Endothelial cell of umbilical vein (primary cell): ENCODE measurements around the gene SWI5. TPM values are rescaled to one million over a fixed set of nuclear protein-coding genes. Genes with fewer than 3 reads are reported as not detected.

Source experiments
- BruUV-seq: library from RNA; stranded (reverse); fragments of 400-500 nt; replicated peaks from 2 replicates; lab custom pipeline; 2021; lab: Mats Ljungman, UMichigan
- CTCF ChIA-PET: fragments of 300-600, 350-600 bp; sonication (Branson Sonifier 250); formaldehyde crosslinking; loops from one replicate; lab custom pipeline; 2021; ENCODE audit warnings: antibody characterized with exemption, inconsistent platforms; lab: Charles Lee
- POLR2A ChIA-PET: fragments of 300-600, 350-600 bp; sonication (Branson Sonifier 250); formaldehyde crosslinking; loops from one replicate; lab custom pipeline; 2021; ENCODE audit warnings: antibody characterized with exemption, inconsistent platforms; lab: Charles Lee
- DNase-seq: peaks from one replicate; pipeline ENCODE4 v3.0.0-alpha.2; 2011; ENCODE audit warnings: low read depth, low spot score
- FAIRE-seq: peaks from 2 replicates; lab custom pipeline; 2011; peaks lifted over from hg19 to GRCh38; lab: Jason Lieb, UNC
- H2AFZ ChIP-seq: 2 replicates; pipeline ENCODE4 v1.6.0; 2012; ENCODE audit warnings: low read depth, low read length, control low read depth, inconsistent platforms
- H3K27ac ChIP-seq: 2 replicates; pipeline ENCODE4 v1.5.1; 2011; ENCODE audit warnings: low read depth, mild to moderate bottlenecking, control low read depth, low read length, moderate library complexity; ENCODE audit not compliant: insufficient read depth
- H3K27me3 ChIP-seq, 2 experiments: 2 replicates each; pipeline versions ENCODE4 v1.6.0 to v1.6.1; 2011; ENCODE audit warnings: low read length in 2 of 2, mixed read lengths in 1 of 2; ENCODE audit not compliant: control insufficient read depth in 2 of 2, insufficient read depth in 2 of 2
- H3K36me3 ChIP-seq, 2 experiments: 2 replicates in 1 of 2; 3 replicates in 1 of 2; pipeline ENCODE4 v1.5.1; 2011; ENCODE audit warnings: low read length in 2 of 2, mild to moderate bottlenecking in 1 of 2, moderate library complexity in 1 of 2; ENCODE audit not compliant: control insufficient read depth in 2 of 2, insufficient read depth in 2 of 2; ENCODE audit errors: extremely low read depth in 1 of 2
- H3K4me1 ChIP-seq: 3 replicates; pipeline ENCODE4 v1.5.1; 2011; ENCODE audit warnings: mild to moderate bottlenecking, low read length; ENCODE audit not compliant: control insufficient read depth, insufficient read depth; ENCODE audit errors: extremely low read depth
- H3K4me2 ChIP-seq: 2 replicates; pipeline ENCODE4 v1.6.1; 2011; ENCODE audit warnings: low read length, control low read depth, mixed read lengths; ENCODE audit not compliant: insufficient read depth
- H3K4me3 ChIP-seq, 3 experiments: fragments of 200-600 bp in 1 of 3; sonication (generic), shearing (Covaris generic) in 1 of 3; replicated peaks in 1 of 3; 2 replicates each; pipeline ENCODE4 v1.5.1; 2011 to 2016; ENCODE audit warnings: control low read depth in 3 of 3, low read length in 3 of 3, mild to moderate bottlenecking in 2 of 3, inconsistent platforms in 1 of 3, low read depth in 1 of 3, moderate library complexity in 1 of 3; ENCODE audit not compliant: insufficient read depth in 1 of 3
- H3K79me2 ChIP-seq: 2 replicates; pipeline ENCODE4 v1.6.0; 2012; ENCODE audit warnings: low read length, inconsistent platforms; ENCODE audit not compliant: control insufficient read depth, insufficient read depth
- H3K9ac ChIP-seq: replicated peaks from 2 replicates; pipeline ENCODE3; 2011; ENCODE audit warnings: low read length, control low read depth; ENCODE audit not compliant: insufficient read depth; ENCODE audit errors: extremely low read depth
- H3K9me1 ChIP-seq: replicated peaks from 3 replicates; pipeline ENCODE4 v1.6.0; 2011; ENCODE audit warnings: mild to moderate bottlenecking, low read length; ENCODE audit not compliant: control insufficient read depth, insufficient read depth; ENCODE audit errors: extremely low read depth
- H3K9me3 ChIP-seq: replicated peaks from 2 replicates; pipeline ENCODE4 v1.5.1; 2012; ENCODE audit warnings: low read length, inconsistent platforms; ENCODE audit not compliant: control insufficient read depth, insufficient read depth
- H4K20me1 ChIP-seq: replicated peaks from 2 replicates; pipeline ENCODE3; 2011; ENCODE audit warnings: mild to moderate bottlenecking, low read length; ENCODE audit not compliant: control insufficient read depth, insufficient read depth; ENCODE audit errors: extremely low read depth
- EZH2 ChIP-seq: IDR thresholded peaks from 2 replicates; pipeline ENCODE4 v1.6.1; 2012; ENCODE audit warnings: borderline replicate concordance, low read depth, mild to moderate bottlenecking, moderate library complexity, low read length, inconsistent platforms; ENCODE audit not compliant: severe bottlenecking
- FOS ChIP-seq: IDR thresholded peaks from 2 replicates; pipeline ENCODE4 v1.6.1; 2011; ENCODE audit warnings: mild to moderate bottlenecking, low read length, moderate library complexity, borderline replicate concordance; ENCODE audit not compliant: insufficient read depth
- GATA2 ChIP-seq: IDR thresholded peaks from 2 replicates; pipeline ENCODE4 v1.7.0; 2011; ENCODE audit warnings: low read depth, mild to moderate bottlenecking, moderate library complexity, mixed read lengths, low read length; ENCODE audit not compliant: insufficient read length, insufficient read depth
- JUN ChIP-seq: IDR thresholded peaks from 2 replicates; pipeline ENCODE4 v1.6.1; 2011; ENCODE audit warnings: borderline replicate concordance, low read depth; ENCODE audit not compliant: insufficient read length, insufficient read depth
- MYC ChIP-seq: IDR thresholded peaks from one replicate; pipeline ENCODE4 v1.6.1; 2011; ENCODE audit warnings: mild to moderate bottlenecking, low read depth, low read length
- POLR2A ChIP-seq: IDR thresholded peaks from 2 replicates; pipeline ENCODE4 v1.6.1; 2012; ENCODE audit warnings: low read depth, mild to moderate bottlenecking, control low read depth, low read length
- POLR2AphosphoS5 ChIP-seq: IDR thresholded peaks from 2 replicates; pipeline ENCODE4 v1.6.1; 2012; ENCODE audit warnings: low read depth, mild to moderate bottlenecking, control low read depth, low read length, moderate library complexity; ENCODE audit not compliant: insufficient read depth
- dilution Hi-C: fragments of 300-500 bp; cut with MboI; formaldehyde crosslinking; loops from one replicate; pipeline ENCODE4 v1.15.0; 2019; ENCODE audit warnings: low sequenced_read_pairs; ENCODE audit not compliant: extremely low pct_ligation_motif_present
- intact Hi-C: fragments of 100-400 bp; cut with micrococcal nuclease; formaldehyde crosslinking; loops from one replicate; pipeline ENCODE4 v1.10.0; 2022
- polyA plus RNA-seq, 4 experiments: library from polyadenylated mRNA; depleted of rRNA in 3 of 4; stranded (reverse) in 3 of 4; unstranded in 1 of 4; fragments of >200 nt; gene quantifications; 2 replicates each; pipeline versions ENCODE4 v1.2.1 to v1.2.3, GENCODE V29; 2011 to 2012; ENCODE audit warnings: missing spikeins in 1 of 4
- total RNA-seq: library from RNA; stranded (reverse); gene quantifications from 2 replicates; pipeline ENCODE4 v1.2.3, GENCODE V29; 2021
- TF ChIP-seq, protein P1 (sequence below): IDR thresholded peaks from 2 replicates; pipeline ENCODE4 v1.6.1; 2011; ENCODE audit not compliant: insufficient read depth, insufficient read length
- TF ChIP-seq, protein P2 (sequence below), 2 donors: IDR thresholded peaks; 1 replicate in 1 of 2; 2 replicates in 1 of 2; pipeline ENCODE4 v1.5.1; 2011; ENCODE audit warnings: low read length in 2 of 2, mild to moderate bottlenecking in 2 of 2, moderate library complexity in 2 of 2, control low read depth in 1 of 2, inconsistent platforms in 1 of 2, low read depth in 1 of 2; ENCODE audit not compliant: insufficient read depth in 1 of 2; ENCODE audit errors: extremely low read depth in 1 of 2

SWI5 gene
- total and polyA plus RNA-seq, 2 donors (not counting 3 experiments of a cell fraction or from before 2014, with no cell fraction given): 21.2 to 58.0 TPM

DNA sequence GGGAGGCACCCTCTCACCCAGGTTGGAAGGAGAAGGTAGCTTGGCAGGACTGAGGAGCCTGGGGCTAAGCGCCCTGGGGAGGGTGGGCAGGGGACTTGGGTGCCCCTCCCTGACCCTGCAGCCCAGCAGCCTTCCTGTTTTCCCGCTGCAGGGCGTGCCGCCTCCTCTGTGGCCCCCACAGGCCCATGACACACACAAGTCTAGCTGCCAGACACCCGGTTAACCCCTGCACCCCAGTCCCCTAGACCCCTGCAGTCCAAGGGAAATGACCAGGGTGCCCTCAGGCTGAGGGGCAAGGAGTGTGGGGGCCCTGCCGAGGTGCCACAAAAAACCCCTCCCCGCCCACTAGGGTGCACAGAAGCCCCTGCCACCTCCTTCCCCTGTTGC is 33.3 kb upstream of the SWI5 start:
- Histone ChIP-seq H3K36me3 (no peaks in the 10 kb centered on the region), H3K27ac (no peak overlapping the region), H2AFZ (no peak overlapping the region), H3K79me2 (no peaks in the 10 kb centered on the region), H3K4me1 (peaks cover 13% of the 10 kb centered on the region), H3K27me3 (no peaks in the 10 kb centered on the region), H3K4me2 (no peak overlapping the region), H3K4me3 (no peak overlapping the region), H3K9me1 (no peaks in the 10 kb centered on the region), H3K9me3 (no peaks in the 10 kb centered on the region), H4K20me1 (no peaks in the 10 kb centered on the region), H3K9ac (no peak overlapping the region)
- ChIA-PET CTCF (no interaction called here), POLR2A (interaction anchor here (0.6 kb wide), 1 partner anchor 106 kb away, joined by 5 read pairs; no protein-coding TSS in a partner anchor)
- DNase-seq: no peak
- no peak for FAIRE-seq
- dilution Hi-C loops: no loop called here
- intact Hi-C loops: no loop called here
- no TSS peak for BruUV-seq
- TF ChIP-seq MYC (no peak), GATA2 (no peak), FOS (no peak), EZH2 (no peak), POLR2A (no peak), POLR2AphosphoS5 (no peak), JUN (no peak)
- TF ChIP-seq, protein P1, sequence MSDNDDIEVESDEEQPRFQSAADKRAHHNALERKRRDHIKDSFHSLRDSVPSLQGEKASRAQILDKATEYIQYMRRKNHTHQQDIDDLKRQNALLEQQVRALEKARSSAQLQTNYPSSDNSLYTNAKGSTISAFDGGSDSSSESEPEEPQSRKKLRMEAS: no peak
- TF ChIP-seq, protein P2, sequence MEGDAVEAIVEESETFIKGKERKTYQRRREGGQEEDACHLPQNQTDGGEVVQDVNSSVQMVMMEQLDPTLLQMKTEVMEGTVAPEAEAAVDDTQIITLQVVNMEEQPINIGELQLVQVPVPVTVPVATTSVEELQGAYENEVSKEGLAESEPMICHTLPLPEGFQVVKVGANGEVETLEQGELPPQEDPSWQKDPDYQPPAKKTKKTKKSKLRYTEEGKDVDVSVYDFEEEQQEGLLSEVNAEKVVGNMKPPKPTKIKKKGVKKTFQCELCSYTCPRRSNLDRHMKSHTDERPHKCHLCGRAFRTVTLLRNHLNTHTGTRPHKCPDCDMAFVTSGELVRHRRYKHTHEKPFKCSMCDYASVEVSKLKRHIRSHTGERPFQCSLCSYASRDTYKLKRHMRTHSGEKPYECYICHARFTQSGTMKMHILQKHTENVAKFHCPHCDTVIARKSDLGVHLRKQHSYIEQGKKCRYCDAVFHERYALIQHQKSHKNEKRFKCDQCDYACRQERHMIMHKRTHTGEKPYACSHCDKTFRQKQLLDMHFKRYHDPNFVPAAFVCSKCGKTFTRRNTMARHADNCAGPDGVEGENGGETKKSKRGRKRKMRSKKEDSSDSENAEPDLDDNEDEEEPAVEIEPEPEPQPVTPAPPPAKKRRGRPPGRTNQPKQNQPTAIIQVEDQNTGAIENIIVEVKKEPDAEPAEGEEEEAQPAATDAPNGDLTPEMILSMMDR (IDR thresholded peaks at IDR 0.05; ENCODE audit: extremely low read depth in 1 of 2, insufficient read depth in 1 of 2, low read depth in 1 of 2, low read length in 2 of 2): no peak
